DND-41 (cell line): ENCODE measurements around the gene AFF1.

ENCODE experiments used
- CTCF ChIP-seq: IDR thresholded peaks from 2 replicates; pipeline ENCODE4 v1.5.1; 2012; ENCODE audit warnings: borderline replicate concordance, low read length, moderate library complexity, mild to moderate bottlenecking; ENCODE audit not compliant: poor library complexity, severe bottlenecking; ENCODE audit errors: extremely low read depth
- EZH2 ChIP-seq: IDR thresholded peaks from 3 replicates; pipeline ENCODE4 v1.6.1; 2012; ENCODE audit warnings: borderline replicate concordance, low read depth, mild to moderate bottlenecking, moderate library complexity, low read length, inconsistent platforms; ENCODE audit not compliant: severe bottlenecking

- TF ChIP-seq EZH2 = no peak
- TF ChIP-seq CTCF = no peak
Measured at GRCh38 chr4:87071401-87071800, 136.6 kb downstream of the AFF1 start.
